CD4-positive, alpha-beta T cell treated with Interleukin-17A for 1 hour (primary cell): ENCODE results near the gene TSSK3.
A peak's percentile ranks its signal among the peaks of the same experiment; 100 is the strongest.
"Not testable (repeated sequence)": the region's sequence is repeated elsewhere in the genome, so short reads cannot be mapped to it uniquely, and the experiment has no call there.

Source experiments
- DNase-seq: peaks from one replicate; pipeline ENCODE4 v3.0.0-alpha.2; 2020

Gene TSSK3

GRCh38 chr1:32339363-32339978 lies 22.9 kb upstream of the TSSK3 start:
- DNase-seq, result peak; percentile 31

GRCh38 chr1:32341186-32341757 lies 21.1 kb upstream of the TSSK3 start:
- no peak for DNase-seq

GRCh38 chr1:32341971-32342370 lies 20.4 kb upstream of the TSSK3 start:
- DNase-seq, result no peak

DNA sequence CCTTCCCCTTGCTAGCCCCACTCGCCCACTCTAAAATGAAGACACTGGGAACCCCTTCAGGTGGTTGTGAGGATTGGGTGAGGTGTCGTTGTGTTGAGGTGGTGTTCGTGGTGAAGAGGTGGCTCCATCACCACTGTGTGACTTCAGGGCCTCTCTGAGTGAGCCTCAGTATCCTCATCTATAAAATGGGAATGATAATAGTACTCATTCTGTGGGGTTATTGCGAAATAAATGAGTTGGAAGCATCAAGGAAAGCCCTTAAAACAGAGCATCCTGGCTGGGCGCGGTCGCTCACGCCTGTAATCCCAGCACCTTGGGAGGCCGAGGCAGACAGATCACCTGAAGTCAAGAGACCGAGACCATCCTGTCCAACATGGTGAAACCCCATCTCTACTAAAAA lies 19.6 kb upstream of the TSSK3 start:
- no peak for DNase-seq

- no peak for DNase-seq
Observed at GRCh38 chr1:32345289-32345827, 17.0 kb upstream of the TSSK3 start.

GRCh38 chr1:32346532-32347157 lies 15.7 kb upstream of the TSSK3 start:
- DNase-seq, result no peak

GRCh38 chr1:32349211-32349708 lies 13.1 kb upstream of the TSSK3 start:
- no peak for DNase-seq

GRCh38 chr1:32350785-32351398 lies 11.4 kb upstream of the TSSK3 start:
- no peak for DNase-seq

GRCh38 chr1:32351399-32352238 lies 10.7 kb upstream of the TSSK3 start:
- DNase-seq, result peak; percentile 95

DNA sequence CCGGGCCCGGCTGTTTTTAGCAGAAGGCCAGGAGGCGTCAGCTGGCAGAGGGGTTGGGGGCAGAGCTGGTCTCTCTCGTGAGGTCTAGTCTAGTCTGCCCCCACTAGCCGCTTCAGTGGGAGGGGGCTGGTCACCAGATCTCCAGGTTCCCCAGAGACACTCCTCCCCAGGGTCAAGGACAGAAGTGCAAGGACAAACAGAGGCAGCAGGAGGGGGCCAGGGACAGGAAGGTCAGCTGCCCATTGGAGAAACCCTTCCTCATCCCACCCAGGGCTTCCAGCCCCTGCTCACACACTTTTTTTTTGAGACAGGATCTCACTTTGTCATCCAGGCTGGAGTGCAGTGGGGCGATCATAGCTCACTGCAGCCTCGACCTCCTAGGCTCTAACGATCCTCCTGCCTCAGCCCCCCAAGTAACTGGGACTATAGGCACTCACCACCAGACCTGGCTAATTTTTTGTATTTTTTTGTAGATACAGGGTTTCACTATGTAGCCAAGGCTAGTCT lies 10.0 kb upstream of the TSSK3 start:
- no peak for DNase-seq

GRCh38 chr1:32352831-32353383 lies 9.4 kb upstream of the TSSK3 start:
- no peak for DNase-seq

DNA sequence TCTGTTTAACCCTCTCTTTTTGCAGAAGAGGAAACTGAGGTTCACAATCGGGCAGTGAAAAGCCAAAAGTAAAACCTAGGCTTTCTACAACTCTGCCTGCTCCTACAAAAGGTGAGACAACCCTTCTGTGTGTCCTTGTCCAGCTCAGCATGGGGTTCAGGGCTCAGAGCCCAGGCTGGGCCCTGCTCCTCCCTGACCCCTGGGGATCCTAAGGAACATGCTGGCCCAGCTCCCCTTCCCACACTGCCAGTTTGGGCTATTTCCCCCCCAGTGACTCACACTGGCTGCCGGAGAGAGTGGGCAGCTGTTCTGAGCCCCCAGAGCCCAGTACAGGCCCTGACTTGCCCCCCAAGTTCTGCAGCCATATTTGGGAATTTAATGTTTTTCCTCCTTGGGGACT lies 8.9 kb upstream of the TSSK3 start:
- no peak for DNase-seq

DNA sequence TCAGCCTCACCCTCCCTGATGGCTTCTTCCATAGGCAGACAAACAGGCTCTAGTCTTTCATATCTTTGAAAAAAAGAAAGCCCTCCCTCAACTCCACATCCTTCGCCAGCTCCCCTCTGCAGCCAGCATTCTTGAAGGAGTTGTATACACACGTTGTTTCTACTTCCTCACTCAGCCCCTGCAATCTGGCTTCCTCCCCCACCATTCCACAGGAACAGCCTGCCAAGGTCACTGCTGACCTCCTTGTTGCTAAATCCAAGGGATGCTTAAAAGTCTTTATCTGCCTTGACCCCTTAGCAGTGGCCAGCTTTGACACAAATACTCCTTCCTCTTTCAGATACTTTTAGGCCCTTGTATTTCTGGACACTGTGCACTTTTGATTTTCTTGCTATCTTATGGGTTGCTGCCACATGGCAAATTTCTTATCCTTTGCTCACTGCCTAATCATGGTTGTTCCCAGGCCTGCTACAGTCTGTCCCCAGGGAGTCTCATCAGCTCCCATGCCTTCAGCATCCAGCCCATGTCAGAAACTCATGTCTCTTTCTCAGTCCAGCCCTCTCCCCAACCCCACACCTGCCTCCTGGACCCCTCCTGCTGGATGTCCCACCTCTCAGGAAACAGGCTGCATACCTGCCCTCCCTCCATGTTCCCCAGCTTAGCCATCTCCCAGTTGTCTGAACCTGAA lies 8.3 kb upstream of the TSSK3 start:
- DNase-seq, result no peak

GRCh38 chr1:32355778-32356177 lies 6.6 kb upstream of the TSSK3 start:
- not testable (repeated sequence) for DNase-seq

GRCh38 chr1:32356478-32356877 lies 5.9 kb upstream of the TSSK3 start:
- DNase-seq, result no peak

DNA sequence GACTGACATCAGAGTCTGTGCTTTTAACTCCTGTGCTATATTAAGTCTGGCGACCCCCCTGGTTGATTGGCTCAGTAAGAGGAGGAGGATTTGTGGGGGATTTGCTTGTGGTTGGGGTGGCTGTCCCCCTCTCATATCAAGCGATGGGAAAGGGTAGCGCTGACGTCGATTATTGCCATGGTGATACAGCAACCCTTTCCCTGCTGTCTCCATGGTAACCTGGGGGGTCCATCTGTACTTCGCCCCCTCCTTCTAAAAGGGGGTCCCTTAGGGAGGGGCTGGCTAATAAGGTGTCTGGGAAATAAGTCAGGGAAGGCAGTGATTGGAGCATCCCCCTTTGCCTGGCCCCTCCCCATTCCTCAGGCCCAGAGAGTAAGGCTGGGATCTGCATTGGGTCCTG lies 4.7 kb upstream of the TSSK3 start:
- DNase-seq, result no peak

DNA sequence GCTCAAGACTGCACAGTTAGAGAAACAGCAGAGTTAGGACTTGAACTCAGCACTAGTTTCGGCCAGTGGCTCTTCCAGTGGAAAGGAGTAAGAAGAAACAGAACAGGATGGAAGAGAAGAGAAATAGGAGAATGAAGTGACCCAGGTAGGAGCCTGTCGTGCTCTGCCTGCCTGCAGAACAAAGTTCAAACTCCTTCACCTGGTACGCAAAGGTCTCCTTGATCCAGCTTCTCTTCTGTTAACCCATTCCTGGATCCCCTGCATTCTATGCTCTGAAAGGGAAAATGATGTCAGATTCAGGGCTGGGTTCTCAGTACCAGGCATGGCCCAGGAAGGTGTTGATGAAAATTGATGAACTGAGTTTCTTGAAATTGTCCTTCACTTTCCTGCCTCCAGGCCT lies 3.9 kb upstream of the TSSK3 start:
- DNase-seq, result no peak

GRCh38 chr1:32361308-32361673 lies 1.0 kb upstream of the TSSK3 start:
- no peak for DNase-seq

- peak; percentile 15 for DNase-seq
Observed at GRCh38 chr1:32361674-32362473, 465 bp upstream of the TSSK3 start.

GRCh38 chr1:32363713-32364112 lies 1.4 kb downstream of the TSSK3 start:
- DNase-seq, result no peak

DNA sequence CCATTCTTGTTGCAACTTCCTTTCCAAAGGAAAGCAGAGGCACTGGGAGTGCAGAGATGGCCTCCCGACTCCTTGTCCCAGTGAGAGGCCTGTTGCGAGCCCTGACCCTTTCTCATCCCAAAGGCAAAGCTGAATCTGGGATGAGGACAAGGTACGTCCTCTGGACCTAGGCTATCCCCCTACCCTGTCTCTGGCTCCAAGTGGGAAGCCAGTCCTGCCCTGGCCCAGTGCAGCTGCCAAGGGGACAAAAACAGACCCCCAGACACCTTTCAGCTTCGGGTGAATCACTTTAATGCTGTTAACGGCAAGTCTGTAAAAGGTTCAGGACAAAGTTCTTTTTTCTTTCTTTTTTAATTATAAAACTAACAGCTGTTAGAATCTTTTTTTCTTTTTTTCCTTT lies 2.5 kb downstream of the TSSK3 start:
- no peak for DNase-seq
